HG02884 (cell line): Measurements from ENCODE around the gene CELA2A.
"Not testable (repeated sequence)": the region's sequence is repeated elsewhere in the genome, so short reads cannot be mapped to it uniquely, and the experiment has no call there.

Experiments used
- ATAC-seq: cut with Tn5 transposase; IDR thresholded peaks from one replicate; pipeline ENCODE4 v1.9.1; 2021; ENCODE audit warnings: mild to moderate bottlenecking, moderate library complexity; ENCODE audit not compliant: unreplicated experiment

Gene CELA2A

GRCh38 chr1:15444468-15445389 lies 11.8 kb upstream of the CELA2A start:
- no peak for ATAC-seq

- ATAC-seq = no peak
Observed at GRCh38 chr1:15445390-15446122, 11.0 kb upstream of the CELA2A start.

- no peak for ATAC-seq
Observed at GRCh38 chr1:15446212-15446611, 10.3 kb upstream of the CELA2A start.

- ATAC-seq = no peak
Observed at GRCh38 chr1:15448877-15449462, 7.6 kb upstream of the CELA2A start.

- no peak for ATAC-seq
Observed at GRCh38 chr1:15449567-15449966, 7.0 kb upstream of the CELA2A start.

GRCh38 chr1:15451014-15451722 lies 5.4 kb upstream of the CELA2A start:
- no peak for ATAC-seq

- no peak for ATAC-seq
Observed at GRCh38 chr1:15452216-15452615, 4.3 kb upstream of the CELA2A start.

- no peak for ATAC-seq
Observed at GRCh38 chr1:15452866-15453571, 3.5 kb upstream of the CELA2A start.

GRCh38 chr1:15453734-15454133 lies 2.8 kb upstream of the CELA2A start:
- ATAC-seq = no peak

GRCh38 chr1:15454256-15454655 lies 2.3 kb upstream of the CELA2A start:
- no peak for ATAC-seq

- ATAC-seq = no peak
Observed at GRCh38 chr1:15455522-15455921, 1.0 kb upstream of the CELA2A start.

- no peak for ATAC-seq
Observed at GRCh38 chr1:15457585-15457984, 1.1 kb downstream of the CELA2A start.

- not testable (repeated sequence) for ATAC-seq
Observed at GRCh38 chr1:15458388-15458787, 1.9 kb downstream of the CELA2A start.

- no peak for ATAC-seq
Observed at GRCh38 chr1:15459771-15460707, 3.5 kb downstream of the CELA2A start.

- ATAC-seq = no peak
Observed at GRCh38 chr1:15460708-15461095, 4.2 kb downstream of the CELA2A start.

- ATAC-seq = not testable (repeated sequence)
Observed at GRCh38 chr1:15463064-15463800, 6.7 kb downstream of the CELA2A start.

GRCh38 chr1:15463926-15464322 lies 7.4 kb downstream of the CELA2A start:
- not testable (repeated sequence) for ATAC-seq

- ATAC-seq = no peak
Observed at GRCh38 chr1:15465674-15466073, 9.1 kb downstream of the CELA2A start.
